Skeletal muscle cell (primary cell): ENCODE measurements around the gene ACSF3.
"Not testable (repeated sequence)": the region's sequence is repeated elsewhere in the genome, so short reads cannot be mapped to it uniquely, and the experiment has no call there.

Experiments used
- DNase-seq: peaks from one replicate; pipeline ENCODE4 v3.0.0-alpha.2; 2010; ENCODE audit warnings: low read depth
- H3K4me3 ChIP-seq: 2 replicates; pipeline ENCODE4 v1.5.1; 2011; ENCODE audit warnings: low read depth, mild to moderate bottlenecking, control low read depth, low read length, moderate library complexity

The ACSF3 gene

DNA sequence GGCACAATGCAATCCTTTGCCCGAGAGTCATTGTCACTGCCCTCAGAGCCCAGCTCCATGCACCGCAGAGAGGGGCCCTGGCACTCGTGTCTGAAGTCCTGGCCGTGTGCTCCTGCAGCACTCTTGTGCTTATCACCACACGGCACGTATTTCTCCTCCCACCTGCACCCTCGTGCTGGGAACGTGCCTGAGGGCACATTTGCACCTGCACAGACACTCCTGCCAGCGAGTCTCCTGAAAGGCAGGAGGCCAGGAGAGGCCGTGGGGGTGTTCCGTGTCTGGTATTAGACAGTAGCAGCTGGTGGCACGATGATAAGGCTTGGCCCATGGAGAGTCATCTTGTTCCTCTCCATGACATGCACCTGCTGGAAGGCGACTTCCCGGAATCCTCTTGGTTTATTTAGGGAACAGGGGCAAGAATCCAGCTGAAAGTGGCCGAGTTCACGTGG lies 3.4 kb upstream of the ACSF3 start:
- H3K4me3 ChIP-seq: no peak overlapping the region
- no peak for DNase-seq

DNA sequence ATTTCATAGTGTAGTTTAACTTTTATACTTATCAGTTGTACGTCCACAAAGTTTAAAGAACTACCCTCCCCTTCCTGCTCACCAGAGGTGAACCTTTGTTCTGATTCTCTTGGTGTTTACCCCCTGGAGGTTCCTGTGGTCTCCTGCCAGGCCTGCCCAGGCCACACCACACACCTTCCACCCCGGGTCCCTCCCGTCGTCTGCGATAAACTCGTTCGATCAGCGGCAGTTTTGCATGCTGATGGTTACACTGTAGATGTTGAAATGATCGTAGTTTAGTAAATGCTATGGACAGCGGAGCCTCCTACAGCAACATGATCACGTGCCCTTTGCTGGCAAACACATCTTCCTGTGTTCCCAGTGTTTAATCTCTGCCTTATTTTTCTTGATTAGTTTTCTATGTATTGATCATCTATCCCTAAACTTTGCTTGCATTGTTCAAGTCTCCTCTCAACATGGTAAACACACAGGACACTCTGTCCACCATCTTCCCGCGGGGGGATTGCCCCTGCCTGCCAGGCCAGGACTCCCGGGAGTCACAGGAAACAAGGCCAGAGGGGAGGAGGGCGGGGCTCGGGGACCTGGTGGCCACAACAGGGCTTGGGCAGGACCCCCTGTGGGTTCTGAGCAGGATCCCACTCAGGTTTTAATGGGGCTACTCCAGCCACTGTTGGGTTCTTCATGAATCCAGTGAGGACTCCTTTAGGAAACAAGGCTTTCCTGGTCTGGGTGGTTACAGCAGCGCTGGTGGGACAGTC lies 2.8 kb upstream of the ACSF3 start:
- DNase-seq: no peak

DNA sequence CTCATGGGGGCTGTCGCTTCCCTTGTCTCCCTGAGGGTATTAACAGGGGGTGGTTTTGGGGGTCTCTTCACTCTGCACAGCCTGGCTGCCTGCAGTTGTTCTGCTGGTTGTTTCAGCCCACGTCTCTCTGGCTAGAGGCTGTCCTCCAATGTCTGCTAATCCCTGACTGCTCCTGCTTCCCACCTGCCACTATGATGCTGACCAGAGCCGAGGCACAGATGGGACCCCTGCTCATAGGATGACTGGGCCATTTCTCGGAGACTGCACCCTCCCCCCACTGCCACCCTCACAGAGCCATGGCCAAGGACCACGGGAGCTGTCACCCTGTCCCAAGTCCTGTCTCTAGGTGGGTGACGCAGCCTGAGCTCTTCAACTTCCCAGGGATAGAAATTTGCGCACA lies 1.6 kb upstream of the ACSF3 start:
- DNase-seq: no peak

More for the DNA sequence above, 2.8 kb upstream of the ACSF3 start:
- H3K4me3 ChIP-seq: no peak overlapping the region

DNA sequence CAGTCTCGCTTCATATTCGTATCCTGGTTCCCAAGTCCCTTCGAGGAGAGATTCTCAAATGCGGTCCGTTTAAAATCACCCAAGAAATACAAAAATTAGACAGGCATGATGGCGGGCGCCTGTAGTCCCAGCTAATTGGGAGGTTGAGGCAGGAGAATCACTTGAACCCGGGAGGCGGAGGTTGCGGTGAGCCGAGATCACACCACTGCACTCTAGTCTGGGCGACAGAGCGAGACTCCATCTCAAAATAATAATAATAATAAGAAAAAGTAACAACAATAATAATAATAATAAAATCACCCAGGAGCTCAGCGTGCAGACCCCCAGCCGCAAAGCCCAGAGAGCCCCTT lies 425 bp upstream of the ACSF3 start:
- H3K4me3 ChIP-seq: peak overlapping the region; percentile 78

More for the DNA sequence above, 1.6 kb upstream of the ACSF3 start:
- no peak overlapping the region for H3K4me3 ChIP-seq

DNA sequence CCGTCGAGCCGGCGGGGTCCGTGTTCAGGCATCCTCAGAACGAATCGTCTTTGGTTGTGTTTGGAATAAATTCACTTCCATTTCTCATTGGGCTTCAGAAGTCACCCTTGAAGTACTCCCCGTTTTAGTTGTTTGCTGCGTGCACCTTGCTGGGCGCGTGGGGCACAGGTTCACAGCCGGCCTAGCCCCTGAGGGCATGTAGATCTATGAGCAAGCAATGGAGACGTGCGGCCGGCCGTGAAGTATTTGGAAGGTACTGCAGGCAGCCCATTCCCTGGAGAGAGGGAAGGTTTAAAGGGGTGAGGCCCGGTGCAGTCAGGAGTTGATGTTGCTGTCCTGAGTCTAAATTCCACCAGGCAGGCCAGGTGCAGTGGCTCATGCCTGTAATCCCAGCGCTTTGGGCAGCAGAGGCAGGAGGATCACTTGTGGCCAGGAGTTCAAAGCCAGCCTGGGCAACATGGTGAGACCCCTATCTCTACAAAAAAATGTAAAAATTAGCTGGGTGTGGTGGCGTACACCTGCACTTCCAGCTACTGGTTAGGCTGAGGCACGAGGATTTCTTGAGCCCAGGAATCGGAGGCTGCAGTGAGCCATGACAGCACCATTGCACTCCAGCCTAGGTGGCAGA lies 714 bp downstream of the ACSF3 start:
- DNase-seq: no peak
- H3K4me3 ChIP-seq: peak overlapping the region; percentile 78

More for the DNA sequence above, 425 bp upstream of the ACSF3 start:
- not testable (repeated sequence) for DNase-seq

DNA sequence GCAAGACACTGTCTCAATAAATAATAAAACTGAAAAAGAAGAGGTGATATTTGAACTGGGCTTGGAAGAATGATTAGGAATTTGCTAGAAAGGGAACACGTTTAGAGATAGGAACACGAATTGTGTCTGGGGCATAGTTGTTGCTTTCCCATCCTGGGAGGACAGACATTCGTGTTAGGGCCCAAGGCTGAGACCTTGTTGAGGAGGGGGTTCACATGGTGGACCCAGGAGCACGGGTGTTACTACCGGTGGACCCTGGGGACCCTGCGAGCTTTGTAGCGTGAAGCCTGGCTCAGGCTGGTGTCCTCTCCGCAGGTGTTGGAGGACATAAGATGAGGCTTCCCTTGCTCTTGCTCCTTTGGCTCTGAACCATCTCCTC lies 1.2 kb downstream of the ACSF3 start:
- DNase-seq: no peak
- peak overlapping the region; percentile 78 for H3K4me3 ChIP-seq

DNA sequence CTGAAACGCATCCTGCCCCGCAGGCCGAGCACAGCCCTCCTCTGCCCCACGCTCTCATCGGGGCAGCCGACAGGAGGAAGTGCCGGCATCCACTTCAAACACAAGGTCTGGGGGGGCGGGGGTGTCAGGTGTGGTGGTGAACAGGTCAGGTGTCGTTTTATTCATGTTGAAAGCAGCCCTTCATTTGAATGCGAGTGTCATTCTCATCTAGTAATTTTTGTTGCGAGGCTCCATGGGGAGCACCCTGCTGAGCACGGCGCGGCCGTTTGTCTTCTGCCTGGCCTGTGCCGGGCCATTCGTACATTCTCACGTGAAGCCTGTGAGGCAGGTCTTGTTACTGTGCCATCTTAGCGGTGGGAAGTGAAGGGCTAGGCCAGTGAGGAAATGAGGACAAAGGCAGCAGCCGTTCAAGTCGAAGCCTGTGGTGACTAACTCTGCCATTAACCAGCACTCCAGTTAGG lies 1.9 kb downstream of the ACSF3 start:
- no peak overlapping the region for H3K4me3 ChIP-seq
- DNase-seq: no peak

DNA sequence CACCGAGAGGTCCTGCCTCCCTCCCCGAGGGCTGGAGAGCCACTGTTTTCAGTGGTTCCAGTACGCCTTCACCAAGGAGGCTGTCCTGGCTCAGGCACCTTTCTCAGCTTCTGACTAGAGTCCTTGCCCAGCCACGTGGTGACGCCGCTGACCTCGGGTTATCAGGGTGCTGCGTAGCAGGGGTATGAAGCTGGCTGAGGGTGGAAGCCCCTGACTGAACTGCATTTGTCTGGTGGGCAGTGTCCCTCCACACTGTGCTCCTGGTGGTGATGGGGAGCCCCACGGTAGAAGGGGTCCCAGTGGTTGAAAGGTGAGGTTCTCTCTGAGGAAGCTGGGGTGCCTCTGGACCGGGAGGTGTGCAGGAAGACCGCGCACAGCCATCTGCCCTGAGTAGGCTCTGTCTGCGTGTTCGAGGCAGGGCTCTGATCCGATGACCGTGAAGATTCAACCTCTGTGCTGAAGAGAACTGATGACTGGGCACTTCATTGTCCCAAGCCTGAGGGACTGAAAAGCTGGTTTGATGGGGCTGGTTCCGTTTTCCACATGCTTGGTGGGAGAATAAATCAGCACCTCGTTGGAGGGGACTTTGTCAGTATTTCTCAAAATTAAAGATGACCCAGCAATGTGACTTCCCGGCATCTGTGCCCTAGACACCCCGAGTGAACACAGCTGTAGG lies 2.5 kb downstream of the ACSF3 start:
- H3K4me3 ChIP-seq: no peak overlapping the region
- no peak for DNase-seq

DNA sequence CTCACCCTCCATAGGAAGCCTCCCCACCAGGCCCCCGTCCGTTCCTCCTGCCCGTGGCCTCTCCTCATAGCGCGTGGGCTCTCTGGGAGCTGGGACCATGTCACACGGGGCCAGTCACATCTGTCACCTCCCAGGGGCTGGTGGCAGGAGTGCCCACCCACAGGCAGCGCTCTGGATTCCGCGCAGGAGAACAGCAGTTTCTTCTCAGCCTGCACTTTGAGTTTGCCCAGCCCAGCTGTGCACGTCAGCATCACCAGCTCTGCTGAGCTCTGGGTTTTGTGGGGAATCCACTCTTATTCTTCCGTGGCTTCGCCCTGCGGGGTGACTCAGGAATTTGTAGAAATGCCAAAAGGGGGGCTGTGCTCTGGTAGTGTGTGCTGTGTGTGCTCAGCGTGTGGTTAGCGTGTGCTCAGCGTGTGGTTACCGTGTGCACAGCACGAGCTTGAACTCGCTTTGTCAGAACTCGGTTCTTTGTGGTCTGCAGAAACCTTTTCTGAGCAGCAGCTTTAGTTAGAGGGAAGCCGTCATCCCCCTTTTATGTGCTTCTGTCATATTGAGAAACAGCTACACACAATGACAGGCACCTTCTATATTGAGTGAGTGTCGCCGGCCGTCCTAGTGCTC lies 3.2 kb downstream of the ACSF3 start:
- H3K4me3 ChIP-seq: no peak overlapping the region
- DNase-seq: no peak

DNA sequence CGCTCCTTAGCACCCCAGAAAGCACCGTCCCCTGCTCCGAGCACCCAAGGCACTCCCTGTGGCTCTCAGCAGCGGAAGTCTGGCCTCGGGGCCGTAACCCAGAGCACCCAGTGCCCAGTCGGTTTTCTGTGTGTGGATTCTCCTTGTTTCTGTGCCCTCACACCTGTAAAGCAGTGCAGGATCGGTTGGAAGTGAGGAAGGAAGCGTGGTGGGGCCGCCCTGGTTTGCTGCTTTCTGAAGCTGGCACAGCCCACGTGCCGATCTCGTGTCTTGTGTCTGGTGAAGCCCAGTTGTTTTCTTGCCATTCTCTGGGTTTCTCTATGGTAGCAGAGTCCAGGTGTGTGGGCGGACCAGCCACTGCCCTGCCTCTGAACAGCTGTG lies 3.7 kb downstream of the ACSF3 start:
- DNase-seq: no peak
- no peak overlapping the region for H3K4me3 ChIP-seq

DNA sequence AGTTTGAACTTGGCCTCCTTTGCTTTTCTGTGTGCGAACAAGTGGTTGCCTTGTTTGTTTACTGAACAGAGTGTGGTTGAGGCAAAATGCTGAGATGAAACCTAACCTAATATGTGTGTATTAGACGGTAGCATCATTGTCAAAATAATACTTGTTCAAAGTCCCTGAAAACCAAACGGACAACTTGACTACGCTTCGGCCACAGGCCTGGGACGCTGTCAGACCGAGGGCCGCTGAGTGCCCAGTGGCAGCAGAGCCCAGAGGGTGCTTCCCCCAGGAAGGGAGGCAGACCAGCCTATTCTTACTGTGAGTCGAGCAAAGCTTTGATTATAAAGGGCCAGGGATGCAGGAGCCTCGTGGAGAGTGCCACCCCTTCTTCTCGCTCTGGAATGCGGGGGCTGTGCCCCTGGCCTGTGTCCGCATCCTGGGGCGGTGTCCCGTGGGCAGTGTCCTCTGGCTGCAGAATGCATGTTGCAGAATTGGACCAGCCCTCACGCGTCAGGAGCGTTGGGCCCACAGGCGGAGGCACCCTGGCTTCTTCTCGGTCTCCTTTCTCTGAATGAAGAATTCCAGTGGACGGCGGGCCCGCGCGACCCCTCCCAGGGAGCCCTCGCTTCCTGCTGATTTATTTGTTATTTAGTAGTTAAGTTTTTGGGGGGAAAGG lies 5.2 kb downstream of the ACSF3 start:
- H3K4me3 ChIP-seq: no peak overlapping the region
- DNase-seq: no peak

DNA sequence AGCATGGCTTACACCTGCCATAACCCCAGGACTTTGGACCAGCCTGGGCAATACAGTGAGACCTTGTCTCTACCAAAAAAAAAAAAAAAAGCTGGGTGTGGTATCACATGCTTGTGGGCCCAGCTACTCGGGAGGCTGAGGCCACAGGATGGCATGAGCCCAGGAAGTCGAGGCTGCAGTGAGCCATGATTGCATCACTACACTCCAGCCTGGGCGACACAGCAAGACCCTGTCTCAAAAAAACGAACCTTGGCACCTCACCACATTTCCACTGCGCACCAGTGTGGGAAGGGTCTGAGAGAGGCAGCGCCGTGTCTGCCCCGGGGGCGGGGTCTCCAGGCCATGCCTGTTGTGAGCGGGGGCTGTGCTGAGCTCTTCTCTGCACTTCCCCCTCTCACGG lies 6.3 kb downstream of the ACSF3 start:
- no peak for DNase-seq
- no peak overlapping the region for H3K4me3 ChIP-seq

DNA sequence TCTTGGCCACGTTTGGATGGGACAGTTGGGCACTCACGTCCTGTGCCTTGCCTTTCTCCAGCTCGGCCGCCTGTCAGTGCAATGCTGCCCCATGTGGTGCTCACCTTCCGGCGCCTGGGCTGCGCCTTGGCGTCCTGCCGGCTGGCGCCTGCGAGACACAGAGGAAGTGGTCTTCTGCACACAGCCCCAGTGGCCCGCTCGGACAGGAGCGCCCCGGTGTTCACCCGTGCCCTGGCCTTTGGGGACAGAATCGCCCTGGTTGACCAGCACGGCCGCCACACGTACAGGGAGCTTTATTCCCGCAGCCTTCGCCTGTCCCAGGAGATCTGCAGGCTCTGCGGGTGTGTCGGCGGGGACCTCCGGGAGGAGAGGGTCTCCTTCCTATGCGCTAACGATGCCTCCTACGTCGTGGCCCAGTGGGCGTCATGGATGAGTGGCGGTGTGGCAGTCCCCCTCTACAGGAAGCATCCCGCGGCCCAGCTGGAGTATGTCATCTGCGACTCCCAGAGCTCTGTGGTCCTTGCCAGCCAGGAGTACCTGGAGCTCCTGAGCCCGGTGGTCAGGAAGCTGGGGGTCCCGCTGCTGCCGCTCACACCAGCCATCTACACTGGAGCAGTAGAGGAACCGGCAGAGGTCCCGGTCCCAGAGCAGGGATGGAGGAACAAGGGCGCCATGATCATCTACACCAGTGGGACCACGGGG lies 7.1 kb downstream of the ACSF3 start:
- DNase-seq: no peak
- H3K4me3 ChIP-seq: no peak overlapping the region

DNA sequence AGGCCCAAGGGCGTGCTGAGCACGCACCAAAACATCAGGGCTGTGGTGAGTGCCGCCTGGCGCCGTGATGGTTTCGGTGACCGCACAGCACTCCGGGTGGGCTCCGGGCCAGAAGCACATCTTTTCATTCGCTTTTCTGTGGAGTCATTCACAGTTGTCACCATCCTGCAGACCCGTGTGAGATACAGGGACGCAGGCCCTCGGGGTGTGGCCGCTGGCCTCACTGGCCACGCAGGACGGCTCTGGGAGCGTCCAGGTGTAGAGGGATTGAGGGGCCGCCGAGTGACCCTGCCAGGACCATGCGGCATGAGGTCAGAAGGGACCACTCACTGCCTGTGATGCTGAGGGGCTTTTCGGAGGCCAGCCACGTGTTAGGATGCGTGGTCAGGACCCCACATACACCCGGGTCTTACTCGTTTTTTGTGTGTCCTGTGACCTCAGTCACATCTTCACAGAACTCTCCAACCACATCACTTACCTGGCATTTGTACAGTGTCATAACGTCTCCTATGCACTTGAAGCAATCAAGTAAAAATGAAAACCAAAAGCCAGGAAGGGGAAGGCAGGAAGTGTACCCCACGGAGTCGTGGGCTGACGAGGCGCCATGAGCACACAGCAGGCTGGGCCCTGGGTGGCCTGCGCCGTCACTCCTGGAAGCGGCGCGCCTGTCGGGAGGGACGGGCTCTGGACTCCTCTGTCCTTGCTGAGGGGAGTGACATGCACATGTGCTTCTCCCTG lies 7.8 kb downstream of the ACSF3 start:
- DNase-seq: no peak
- H3K4me3 ChIP-seq: no peak overlapping the region

DNA sequence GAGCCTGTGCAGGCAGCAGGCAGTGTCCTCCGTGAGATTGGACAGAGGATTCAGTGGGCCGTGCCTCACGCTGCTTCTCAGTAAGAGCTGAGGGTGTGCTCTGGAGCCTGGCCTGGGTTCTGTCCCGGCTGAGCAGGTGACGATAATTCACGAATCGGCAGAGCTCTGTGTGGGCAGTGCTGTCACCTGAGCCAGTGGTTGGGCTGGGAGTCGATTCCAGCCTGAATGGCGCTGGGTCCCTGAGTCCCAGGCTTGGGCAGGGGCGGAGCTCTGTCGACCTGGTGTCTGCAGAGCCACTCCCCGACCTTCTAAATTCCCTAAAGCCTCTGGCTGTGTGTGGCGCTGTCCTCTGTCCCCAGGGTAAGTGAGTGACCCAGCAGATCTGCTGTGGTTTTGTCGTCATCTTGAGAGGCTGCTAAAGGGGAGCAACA lies 8.4 kb downstream of the ACSF3 start:
- no peak for DNase-seq
- H3K4me3 ChIP-seq: no peak overlapping the region

DNA sequence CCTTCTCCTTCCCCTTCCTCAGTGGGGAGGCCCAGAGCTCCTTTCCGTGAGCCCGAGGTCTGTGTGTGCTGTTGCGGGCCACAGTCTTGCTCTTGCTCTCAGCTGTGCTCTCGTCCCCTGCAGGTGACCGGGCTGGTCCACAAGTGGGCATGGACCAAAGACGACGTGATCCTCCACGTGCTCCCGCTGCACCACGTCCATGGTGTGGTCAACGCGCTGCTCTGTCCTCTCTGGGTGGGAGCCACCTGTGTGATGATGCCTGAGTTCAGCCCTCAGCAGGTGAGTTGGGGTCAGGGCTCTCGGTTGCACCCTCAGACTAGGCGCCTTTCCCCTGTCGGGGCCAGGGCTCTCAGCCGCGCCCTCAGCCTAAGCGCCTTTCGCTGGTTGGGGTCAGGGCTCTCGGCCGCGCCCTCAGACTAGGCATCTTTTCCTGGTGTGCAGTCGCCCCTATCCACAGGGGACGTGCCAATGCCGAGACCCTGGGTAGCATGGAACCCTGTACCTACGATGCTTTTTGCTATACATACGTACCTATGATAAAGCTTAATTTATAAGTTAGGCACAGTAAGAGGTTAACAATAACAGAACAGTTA lies 8.9 kb downstream of the ACSF3 start:
- DNase-seq: no peak

DNA sequence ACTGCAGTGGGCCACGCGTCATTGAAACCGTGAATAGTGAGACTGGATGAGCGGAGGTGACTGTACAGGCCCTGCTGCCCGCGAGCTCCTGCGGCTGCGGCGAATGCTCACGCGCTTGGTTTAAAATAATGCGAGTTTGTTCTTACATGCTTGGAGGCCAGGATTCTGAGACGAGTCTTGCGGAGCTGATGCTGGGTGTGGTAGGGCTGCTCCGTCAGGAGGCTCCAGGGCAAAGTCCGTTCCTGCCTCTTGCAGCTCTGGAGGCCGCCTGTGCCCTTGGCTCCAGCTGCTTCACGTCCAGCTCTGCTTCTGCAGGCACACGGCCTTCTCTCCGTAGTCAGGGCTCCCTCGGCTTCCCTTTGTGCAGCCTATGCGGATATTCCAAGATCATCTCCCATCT lies 9.5 kb downstream of the ACSF3 start:
- no peak overlapping the region for H3K4me3 ChIP-seq
- DNase-seq: no peak

More for the DNA sequence above, 8.9 kb downstream of the ACSF3 start:
- H3K4me3 ChIP-seq: no peak overlapping the region

DNA sequence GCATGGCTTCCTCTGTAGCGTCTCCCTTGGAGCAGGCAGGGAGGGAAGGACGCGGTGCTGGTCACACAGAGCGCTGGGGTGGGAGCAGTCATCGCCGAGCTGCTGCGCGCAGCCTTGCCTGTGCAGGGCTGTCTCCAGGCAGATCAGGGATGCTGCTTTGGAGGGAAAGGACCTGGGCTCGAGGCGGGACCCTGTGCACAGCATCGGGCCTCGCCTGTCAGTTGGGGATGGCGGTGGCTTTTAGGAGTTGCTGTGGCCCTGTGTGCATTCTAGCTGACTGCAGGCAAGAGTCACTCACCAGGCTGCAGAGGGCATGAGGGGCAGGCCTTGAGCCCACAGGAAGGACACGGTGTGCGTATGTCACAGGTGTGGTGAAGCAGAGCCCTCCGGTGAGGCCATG lies 10.1 kb downstream of the ACSF3 start:
- no peak for DNase-seq
- H3K4me3 ChIP-seq: no peak overlapping the region
